ENCODE data around the gene OVCA2.

Gene OVCA2

DNA sequence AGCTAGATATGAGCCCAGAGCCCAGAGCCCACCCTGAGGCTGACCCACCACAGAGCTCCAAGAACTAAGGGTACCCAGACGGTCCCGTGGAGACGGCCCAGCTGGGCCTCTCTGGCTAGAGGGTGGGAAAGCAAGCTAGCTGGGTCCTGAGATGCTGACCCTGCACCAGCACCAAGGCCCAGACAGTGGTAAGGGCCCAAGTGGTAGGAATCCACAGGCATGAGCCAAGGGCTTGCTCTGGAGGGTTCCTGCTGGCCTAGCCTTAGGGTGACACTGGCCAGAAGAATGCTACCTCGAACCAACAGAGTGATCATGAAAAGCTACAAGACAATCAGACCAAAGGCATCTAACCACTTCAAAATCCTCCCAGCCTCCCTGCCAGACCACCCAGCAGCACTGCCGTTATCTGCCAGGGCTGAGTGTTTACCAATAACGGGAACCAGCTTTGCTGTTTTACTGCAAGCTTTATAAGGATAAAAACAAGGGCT is 26.3 kb downstream of the OVCA2 start:
- no peak for DNase-seq

DNA sequence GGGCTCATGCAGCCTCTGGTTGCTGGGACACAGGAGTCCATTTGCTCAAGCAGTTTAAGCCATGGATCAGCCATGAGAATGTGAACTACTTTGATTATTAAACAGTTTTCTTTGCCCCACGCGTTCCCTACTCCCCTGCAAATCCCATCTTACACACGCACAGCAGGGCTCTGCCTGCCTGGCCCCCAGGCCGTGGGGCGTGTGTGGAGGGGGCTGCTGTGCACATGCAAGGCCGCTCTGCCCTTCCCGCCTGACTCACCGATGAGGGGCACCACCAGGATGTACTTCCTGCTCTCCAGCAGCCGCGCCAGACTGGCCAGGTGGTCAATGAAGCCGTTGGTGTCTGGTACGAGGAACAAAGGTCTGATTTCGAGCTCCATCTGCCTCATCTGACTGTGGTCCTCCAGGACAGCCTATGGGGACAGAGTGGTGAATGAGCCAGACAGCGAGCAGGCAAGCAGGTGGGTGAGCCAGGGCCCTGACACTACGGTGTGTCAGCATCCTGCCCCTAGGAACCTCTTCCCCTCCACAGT is 26.8 kb downstream of the OVCA2 start:
- DNase-seq, result peak; percentile 72

DNA sequence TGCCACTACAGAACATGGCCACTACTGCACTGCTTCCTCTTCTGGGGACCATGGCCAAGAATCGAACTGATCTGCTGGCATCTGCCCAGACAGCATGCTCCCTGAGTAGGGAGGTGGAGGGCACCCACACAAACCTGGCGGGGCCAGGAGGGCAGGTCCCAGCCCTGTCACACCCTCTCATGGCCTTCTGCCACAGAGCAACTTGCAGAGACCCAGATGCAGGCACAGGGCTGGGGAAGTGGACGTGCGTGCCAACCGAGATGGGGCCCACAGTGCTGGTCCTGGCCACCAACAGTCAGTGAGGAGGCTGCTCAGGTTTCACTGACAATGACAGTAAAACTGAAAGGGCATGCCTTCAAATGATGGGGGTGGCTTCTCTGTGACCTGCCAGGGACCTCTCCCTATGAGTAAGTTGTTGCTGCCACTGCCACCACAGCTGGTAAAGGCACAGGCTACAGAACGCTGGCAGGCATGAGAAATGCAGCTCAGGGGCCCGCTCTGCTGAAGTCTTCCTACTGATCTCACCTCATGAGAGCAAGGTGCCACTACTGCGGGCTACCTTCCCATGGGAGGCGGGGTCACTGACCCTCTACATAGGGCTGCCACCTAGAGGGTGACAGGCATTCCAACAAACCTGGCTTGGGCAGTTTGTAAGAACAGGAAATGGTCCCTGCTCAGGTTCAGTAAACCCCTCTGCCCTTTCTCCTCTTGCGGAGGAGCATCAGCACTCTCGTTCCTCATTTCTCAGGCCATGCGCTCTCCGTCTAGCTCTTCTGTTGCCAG is 28.6 kb downstream of the OVCA2 start:
- DNase-seq, result no peak

DNA sequence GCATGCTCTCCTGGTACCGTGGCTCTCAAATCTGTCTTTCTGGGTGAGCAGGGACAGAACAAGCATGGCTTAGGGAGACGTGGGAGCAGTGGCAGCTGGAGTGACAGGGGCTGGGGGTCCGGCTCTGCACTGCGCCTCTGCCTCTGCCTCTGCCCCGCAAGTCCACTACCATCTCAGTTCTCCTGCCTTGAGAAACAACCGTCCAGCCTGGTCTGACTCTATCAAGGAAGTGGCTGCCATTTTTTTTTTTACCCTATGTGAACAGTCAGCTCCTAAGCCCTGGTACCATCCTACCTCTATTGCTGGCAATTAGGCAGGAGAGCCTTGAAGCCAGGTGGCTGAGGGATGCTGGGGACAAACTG is 29.2 kb downstream of the OVCA2 start:
- no peak for DNase-seq

DNA sequence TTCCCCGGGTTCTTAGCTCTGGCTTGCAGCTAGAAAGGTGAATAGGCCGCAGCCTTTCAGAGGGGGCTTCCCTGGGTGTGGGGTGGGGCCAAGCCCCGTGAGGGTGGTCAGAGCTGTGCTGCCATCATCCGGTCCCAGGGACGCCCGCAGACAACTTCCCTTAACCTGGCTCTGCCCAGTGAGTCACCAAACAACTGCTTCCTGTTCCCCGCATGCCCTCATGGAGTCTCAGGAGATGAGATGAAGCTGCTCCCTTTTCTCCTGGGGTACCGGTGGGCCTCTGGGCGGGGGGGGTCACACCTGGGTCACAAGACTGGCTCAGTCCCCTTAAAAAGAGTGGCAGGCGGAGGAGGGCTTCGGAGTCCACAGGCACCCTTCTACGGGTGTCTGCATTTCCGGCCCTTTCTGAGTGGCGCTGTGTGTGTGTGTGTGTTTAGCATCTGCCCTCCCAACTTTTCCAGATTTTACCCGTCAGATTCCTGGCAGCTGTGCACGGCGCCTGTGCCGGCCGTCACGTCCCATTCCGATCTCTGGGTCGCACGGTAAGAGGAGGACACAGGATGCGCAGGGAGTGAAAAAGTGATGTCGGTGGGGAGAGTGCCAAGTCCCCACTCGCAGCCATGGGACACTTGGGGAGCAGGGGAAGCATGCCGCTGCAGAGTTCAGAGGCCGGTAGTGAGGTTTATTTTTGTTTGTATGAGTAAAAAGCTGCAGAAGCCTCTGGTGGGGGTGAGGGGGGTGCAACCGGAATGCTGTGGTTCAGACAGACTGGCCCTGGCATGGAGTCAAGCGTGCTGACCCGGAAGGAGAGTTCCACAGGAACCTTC is 29.8 kb downstream of the OVCA2 start:
- DNase-seq, result no peak

DNA sequence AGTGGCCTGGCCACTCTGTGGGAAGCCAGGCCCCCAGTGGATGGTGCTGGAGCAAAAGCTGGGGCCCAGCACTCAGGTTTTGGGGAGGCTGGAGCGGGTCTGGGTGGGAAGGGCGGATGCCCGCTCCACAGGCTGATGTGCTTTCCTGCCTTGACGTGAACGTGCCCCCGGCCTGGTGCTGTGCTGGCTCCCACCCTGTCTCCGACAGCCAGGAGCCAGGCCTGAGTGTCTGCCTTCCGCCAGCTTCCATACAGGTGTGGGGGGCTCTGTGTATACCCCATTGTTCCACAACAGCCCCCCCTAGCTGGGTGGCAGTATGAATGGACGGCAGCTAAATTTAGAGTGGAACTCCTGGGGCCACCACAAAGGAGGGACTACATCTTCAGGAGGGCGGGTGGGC is 33.1 kb downstream of the OVCA2 start:
- no peak for DNase-seq

DNA sequence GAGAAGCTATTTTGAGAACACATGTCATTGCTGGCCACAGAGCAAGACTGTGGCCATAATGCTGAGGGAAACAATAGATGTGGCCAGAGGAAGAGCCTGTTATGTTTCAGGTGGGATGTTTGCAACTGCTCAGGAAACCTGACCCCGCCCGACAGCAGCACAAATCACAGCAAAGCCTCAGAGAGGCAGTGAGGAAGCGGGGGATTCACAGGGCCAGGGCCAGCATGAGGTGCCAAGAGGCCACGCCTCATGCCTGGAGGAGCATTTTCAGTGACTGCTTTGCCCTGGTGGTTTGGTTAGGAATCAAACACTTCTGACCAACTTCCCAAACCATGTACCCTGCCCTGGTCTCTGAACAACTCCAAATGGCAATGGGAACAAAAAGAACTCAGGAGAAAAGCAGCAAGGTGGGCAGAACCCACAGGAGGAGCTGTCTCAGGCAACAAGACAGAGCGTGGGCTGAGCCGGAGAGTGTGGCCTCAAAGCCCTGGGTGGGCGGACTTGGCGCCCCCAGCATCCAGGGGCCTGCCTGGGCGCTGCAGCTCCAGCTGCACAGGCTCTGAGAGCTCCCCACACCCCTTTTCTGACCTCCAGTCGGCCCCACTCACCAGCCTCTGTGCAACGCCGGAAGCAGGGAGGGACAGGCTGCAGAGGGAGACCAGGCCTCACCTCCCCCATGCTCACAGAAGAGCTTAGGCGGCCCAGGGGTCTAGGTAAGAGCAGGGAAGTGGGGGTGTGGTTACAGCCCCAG is 33.7 kb downstream of the OVCA2 start:
- DNase-seq, result no peak

DNA sequence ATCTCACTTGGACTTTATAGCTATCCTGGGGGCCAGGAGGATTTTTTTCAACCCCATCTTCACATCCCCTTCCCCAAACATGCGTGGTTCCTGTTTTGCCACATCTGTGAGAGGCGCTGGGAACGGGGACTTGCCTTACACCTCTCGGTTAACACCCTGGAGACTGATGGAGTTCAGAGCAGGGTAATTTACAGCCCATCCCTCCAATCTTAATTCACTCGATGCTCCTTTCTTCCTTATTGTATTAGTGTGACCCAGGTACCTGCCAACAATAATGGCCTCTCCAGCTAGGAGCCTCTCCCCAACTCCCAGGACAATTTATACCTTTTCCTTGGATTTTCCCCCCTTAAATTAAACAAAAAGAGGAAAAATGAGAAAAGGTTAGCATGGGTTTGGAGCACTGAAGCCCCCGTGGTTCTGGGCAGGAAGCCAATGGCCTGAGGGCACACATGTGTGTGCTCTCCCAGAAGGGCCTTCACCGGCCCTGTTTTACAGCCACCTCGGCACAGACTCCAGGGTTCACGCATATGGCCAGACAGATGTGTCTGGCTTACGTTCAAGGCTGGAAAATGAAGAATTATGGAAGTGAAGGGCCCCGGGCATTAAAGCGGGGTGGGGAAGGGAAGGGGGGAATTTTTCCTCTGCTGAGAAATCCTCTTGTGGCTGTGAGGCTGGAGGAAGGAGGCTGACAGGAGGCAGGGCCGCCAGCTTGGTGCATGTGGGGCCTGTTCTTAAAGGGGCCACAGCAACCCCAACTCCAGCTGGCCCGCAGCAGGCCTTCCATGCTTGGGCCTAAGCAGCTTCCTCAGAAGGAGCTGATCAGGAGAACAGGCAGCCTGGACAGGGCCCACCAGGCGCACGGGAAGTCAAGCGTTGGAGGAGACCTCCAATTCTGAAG is 34.5 kb downstream of the OVCA2 start:
- peak; percentile 77 for DNase-seq

DNA sequence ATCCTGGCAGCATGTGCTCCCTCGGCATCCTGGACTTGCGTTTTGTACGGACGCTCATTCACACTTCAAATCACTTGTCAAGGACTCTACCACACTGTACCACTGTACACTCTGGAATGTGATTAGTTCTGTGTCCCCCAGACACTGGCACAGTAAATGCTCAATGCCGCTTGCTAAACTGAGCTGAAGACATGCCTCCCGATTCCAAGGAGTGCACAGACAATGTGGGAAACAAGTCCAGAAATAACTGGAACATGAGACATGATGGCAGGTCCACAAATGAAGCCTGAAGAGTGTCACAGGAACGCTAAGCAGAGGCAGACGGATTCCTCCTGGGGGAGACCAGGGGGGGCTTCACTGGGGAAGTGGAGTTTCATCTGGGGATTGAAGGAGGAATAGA is 35.2 kb downstream of the OVCA2 start:
- no peak for DNase-seq

DNA sequence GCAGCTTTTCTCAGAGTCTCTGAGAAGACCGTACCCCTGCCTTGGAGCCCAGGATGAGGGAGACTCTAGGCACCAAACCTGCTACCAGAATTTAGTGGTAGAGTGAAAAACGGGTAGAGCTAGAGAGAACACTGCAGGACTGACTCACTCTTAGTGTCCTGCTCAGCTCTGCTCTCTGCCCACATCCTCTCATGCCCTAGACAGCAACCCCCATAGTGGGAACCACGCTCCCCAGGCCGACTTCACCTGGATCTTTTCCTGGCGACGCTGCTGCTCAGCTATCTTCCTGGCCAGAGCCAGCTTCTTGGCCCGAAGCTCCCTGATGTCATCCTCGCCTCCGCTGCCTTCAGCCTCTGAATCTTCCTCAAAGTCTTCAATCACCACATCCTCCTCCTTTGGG is 39.7 kb downstream of the OVCA2 start:
- no peak for DNase-seq

DNA sequence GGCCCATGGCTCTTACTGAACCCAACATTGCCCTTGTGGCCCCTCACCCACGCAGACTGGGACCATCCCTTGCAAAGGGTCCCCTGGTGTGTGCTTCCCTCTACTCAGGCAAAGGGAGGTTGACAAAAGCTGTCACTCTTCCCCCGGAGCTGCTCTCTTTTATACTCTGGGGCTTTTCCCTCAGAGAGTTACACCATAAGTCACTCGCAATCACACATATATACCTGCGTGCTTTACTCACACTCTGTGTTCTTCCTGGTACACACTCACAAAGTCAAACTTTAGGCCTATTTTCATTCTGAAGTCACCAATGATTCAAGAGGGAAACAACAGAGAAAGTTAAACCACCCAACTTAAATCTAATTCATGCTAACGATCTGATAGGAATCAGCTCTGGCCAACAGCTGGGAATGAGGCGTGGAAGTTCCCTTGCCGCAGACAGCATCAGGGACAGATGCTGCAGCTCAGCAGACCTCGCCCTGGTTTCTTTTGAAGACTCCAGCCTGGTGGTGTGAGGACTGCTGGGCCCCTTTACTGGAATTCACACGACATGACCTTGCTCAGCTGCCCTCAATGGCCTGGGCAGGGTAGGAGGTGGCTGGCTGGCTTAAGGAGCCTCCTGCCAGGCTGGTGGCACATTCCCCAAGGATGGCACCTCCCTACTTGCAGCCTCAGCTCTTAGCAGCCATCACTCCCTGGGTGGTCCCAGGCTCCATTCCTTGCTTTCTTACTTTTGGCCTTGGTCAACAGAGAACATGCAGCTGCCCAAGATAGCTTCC is 40.4 kb downstream of the OVCA2 start:
- DNase-seq, result no peak

DNA sequence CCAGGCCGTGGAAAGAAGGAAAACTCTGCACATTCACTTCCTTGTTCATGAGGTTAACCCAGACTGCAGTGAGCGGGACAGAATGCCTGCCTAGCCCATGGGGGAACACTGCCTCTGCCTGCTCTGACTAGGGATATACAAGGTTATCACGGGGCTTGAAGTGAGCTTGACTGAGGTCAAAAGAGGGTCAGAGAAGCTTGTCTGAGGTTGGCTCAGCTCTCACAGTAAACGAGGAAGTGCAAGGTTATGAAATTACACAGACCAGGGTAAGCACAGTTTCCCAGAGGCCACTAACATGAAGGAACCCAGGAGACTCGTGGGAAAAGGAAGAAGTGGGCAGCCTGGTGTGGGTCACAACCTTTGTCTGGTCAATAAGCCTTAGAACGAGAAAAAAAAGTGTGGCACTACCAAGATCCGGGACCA is 41.8 kb downstream of the OVCA2 start:
- DNase-seq, result no peak

DNA sequence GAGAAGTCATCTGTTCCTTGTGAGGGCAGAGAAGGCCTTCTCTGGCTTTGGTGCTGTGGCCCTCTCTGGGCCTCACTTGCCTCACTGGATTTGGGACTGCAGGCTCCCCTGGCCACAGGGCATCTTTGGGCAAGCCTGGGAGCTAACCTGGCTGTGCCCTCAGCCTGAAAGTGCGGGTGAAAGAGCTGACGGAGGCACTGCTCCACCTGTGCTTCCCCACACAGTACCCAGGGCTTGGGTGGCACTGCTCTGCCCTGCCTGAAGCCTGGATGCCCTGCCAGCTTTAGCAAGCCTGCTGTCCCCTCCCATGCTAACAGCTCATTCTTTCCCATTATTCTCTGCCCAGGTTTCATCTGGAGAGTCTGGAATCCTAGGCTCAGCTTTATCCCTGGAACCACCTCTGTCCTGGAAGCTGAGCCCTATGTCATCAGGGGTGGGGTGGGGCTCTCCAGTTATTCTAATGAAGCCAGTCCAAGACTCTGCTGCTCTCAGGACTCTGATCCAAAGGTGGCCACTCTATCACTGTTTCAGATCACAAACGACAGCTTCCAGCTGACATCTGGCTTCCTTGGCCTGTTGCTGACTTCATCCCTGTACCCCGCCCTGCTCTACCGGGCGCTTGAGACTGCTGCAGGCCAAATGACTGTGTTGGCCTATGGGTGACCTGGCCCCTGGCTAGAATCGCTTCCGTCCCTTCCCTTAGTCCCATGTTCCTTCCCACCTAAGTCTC is 42.4 kb downstream of the OVCA2 start:
- no peak for DNase-seq

DNA sequence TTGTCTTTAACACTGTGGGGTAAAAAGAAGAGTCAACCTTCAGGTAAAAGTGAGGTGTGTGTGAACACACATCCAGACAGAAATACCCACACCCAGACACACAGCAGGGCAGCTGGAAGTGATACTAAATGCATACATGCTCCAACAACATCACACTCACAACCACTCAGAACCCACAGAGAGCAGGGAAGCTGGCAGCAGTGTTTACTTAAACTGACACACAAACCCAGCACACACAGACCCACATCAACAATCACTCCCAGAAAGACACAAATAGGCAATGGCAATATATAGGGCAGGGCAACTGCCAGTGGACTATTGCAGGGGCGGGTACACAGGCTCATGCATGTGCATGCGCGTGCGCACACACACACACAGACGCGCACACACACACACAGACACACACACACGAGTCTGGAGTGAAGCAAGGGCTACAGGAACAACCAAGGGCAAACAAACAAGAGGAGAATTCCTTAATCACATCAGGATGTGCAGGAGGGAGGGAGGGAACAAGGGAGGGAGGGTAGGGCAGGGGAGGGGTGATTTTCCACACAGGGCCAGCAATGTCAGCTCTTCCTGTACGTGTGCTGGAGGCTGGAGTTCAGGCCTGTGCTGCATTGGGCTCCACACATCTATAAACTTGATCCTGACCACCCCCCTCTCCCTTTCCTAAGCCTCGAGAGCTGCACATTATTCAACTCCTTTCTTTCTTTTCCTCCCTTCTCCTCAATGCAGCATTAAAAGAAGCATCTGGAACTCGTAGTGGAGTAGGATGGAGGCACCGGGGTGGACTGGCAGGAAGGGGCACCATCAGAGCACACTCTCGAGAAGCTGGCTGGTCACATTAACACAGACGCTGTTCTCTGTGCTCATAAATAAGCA is 43.2 kb downstream of the OVCA2 start:
- DNase-seq, result no peak

DNA sequence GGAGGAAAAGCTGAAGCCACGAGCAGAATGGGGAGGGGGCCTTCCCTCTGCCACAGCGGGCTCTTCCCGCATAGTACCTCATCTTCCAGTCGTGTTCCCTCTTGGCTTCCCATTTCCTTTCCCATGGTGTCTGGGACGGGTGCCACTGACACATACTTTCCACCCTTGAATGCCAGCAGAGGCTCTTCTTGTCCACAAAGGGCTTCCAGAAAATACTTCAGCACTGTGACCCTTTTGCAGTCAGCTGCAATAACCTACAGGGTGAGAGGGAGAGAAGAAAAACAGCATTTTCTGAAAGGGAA is 43.8 kb downstream of the OVCA2 start:
- no peak for DNase-seq

DNA sequence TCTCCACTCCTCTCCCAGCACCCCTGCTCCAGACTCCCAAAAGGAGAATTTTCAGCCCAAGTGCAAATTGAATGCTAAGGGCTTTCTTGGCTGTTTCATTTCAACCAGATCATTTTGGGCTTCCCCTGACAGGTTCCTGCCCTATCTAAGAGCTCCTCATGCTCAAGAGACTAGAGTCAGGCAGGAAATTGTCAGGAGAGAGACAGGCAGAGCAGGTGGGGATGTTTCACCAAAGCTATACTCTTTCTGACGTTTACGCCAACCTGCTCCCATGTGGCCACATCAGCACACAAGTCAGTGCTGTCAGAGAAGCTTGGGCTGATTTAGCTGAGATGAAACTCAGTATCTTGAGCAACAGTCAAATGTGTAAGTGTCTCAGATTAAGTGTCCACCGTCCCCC is 44.5 kb downstream of the OVCA2 start:
- DNase-seq, result no peak

DNA sequence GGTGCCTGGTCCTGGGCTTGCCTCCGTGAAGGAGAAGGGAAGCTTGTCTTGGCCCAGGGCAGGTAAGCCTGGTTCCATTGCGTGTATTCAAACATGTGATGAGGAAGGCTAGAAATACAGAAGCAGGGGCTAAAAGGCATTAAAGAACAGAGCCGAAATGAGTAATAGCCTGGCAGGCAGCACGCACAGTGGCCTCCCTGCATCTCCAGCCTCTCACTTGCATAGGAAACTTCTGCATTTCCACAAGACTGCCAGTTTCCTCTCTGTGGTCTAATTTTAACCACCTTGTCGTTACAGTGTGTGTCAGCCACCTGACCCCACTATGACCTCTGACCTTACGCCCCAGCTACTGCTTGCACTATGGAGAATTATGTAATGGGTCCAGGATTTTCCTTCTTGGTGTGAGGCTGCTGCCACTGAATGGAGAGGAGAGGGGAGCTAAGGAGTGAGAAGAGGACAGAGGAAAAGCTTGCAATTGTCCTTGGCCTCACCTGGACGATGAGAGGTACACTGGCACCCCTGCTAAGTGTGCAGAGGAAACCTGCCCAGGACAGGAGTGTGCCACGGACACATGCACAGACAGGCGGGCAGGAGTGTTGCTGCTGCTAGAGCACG is 45.9 kb downstream of the OVCA2 start:
- no peak for DNase-seq

DNA sequence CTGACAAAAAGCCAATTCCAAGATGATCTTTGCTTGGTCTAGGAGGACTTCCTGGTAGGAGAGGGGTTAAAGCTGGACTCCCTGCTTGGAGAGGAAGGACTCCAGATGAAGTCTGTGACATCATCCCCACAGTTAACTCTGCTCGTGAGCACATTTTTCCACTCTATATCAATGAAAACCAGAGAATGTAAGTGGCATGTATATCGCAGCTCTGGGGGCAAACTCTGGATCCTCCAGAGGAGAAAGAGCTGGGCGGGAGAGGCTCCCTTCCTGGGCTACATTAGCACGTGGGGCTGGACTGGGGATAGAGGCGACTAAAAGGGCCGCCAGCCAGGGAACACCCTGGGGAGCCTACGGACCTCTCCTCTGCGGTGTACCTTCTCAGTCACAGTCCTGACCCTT is 47.2 kb downstream of the OVCA2 start:
- DNase-seq, result no peak

DNA sequence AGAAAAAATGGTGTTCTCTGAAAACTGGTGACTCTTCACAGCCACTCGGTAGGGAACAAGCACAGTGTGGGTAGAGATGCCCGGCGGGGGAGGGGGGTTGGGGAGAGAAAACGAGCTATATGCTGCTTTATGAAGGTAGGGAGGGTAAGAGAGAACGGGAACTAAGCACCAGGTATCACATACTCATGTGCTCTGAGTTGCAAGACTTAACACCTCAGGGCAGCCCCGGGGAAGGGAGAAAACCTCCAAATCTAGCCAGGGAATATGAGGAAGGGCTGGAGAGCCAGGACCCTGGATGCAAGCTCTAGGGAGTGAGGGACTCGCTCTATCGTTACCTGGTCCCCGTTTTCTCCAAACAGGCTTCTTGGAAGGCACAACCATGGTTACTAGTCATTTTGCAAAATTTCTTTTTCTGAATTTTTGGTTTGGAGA is 48.4 kb downstream of the OVCA2 start:
- DNase-seq, result no peak

Measured in NCI-H524 treated with DMSO at 0.1 percent for 48 hours (cell line).